AML-193 (cell line): ENCODE data around the gene DNMT3L.
"Not testable (repeated sequence)": the region's sequence is repeated elsewhere in the genome, so short reads cannot be mapped to it uniquely, and the experiment has no call there.

Experiments
- DNase-seq, 2 experiments: peaks; one replicate each; lab custom pipeline; 2025; lab: John Stamatoyannopoulos, UW

Gene DNMT3L

GRCh38 chr21:44261675-44262295 lies at the start of gene DNMT3L:
TSS of gene DNMT3L (minus strand) at chr21:44261897. CDS start at chr21:44261259, 638 bp downstream.
- DNase-seq = no peak

GRCh38 chr21:44310628-44311507 lies 49.2 kb upstream of the DNMT3L start:
- DNase-seq = no peak

GRCh38 chr21:44306936-44307704 lies 45.4 kb upstream of the DNMT3L start:
- DNase-seq = no peak

- DNase-seq = no peak
Measured at GRCh38 chr21:44305691-44306090, 44.0 kb upstream of the DNMT3L start.

- DNase-seq = peak; percentile 4 to 12
Measured at GRCh38 chr21:44304877-44305293, 43.2 kb upstream of the DNMT3L start.

- DNase-seq = no peak
Measured at GRCh38 chr21:44304011-44304616, 42.4 kb upstream of the DNMT3L start.

- DNase-seq = no peak
Measured at GRCh38 chr21:44303490-44303981, 41.8 kb upstream of the DNMT3L start.

- DNase-seq = not testable (repeated sequence)
Measured at GRCh38 chr21:44302573-44303401, 41.1 kb upstream of the DNMT3L start.

GRCh38 chr21:44301961-44302406 lies 40.3 kb upstream of the DNMT3L start:
- peak in 1 of 2 experiments; percentile 4 for DNase-seq

GRCh38 chr21:44301141-44301540 lies 39.4 kb upstream of the DNMT3L start:
- DNase-seq = no peak

- DNase-seq = peak; percentile 15 to 24
Measured at GRCh38 chr21:44300262-44300959, 38.7 kb upstream of the DNMT3L start.

GRCh38 chr21:44299458-44300261 lies 38.0 kb upstream of the DNMT3L start, which contains the start of gene PFKL:
TSS of gene PFKL (plus strand) at chr21:44300053. CDS start at chr21:44300106, 53 bp downstream.
- peak; percentile 35 to 58 for DNase-seq

GRCh38 chr21:44299085-44299457 lies 37.4 kb upstream of the DNMT3L start:
- peak in 1 of 2 experiments; percentile 58 for DNase-seq

- DNase-seq = no peak
Measured at GRCh38 chr21:44298301-44298700, 36.6 kb upstream of the DNMT3L start.

- DNase-seq = peak; percentile 75 to 78
Measured at GRCh38 chr21:44297525-44298290, 36.0 kb upstream of the DNMT3L start.

- DNase-seq = no peak
Measured at GRCh38 chr21:44296916-44297315, 35.2 kb upstream of the DNMT3L start.

GRCh38 chr21:44296103-44296519 lies 34.4 kb upstream of the DNMT3L start:
- no peak for DNase-seq

GRCh38 chr21:44295646-44296045 lies 33.9 kb upstream of the DNMT3L start:
- no peak for DNase-seq
